CD4-positive, CD25-positive, alpha-beta regulatory T cell (primary cell): ENCODE measurements around the gene AQP4. TPM values are rescaled to one million over a fixed set of nuclear protein-coding genes. Genes with fewer than 3 reads are reported as not detected.
A peak's percentile ranks its signal among the peaks of the same experiment; 100 is the strongest.

ENCODE experiments used
- ATAC-seq, 2 donors: fragments of 150-1000 bp; cut with Tn5 transposase; one replicate each; pipeline ENCODE4 v1.10.0; 2021; ENCODE audit warnings: low read depth in 2 of 2, moderate number of reproducible peaks in 2 of 2, moderate library complexity in 1 of 2
- DNase-seq, 3 donors: peaks; one replicate each; pipeline versions ENCODE4 v3.0.0 to v3.0.0-alpha.2; 2012 to 2022; ENCODE audit warnings: mixed read lengths in 1 of 3
- H3K27ac ChIP-seq: one replicate; pipeline ENCODE4 v1.7.0; 2013; ENCODE audit warnings: mild to moderate bottlenecking, low read length; ENCODE audit not compliant: insufficient read depth, poor library complexity, severe bottlenecking
- H3K27me3 ChIP-seq: one replicate; pipeline ENCODE4 v1.7.0; 2013; ENCODE audit warnings: low read length; ENCODE audit not compliant: control insufficient read depth, insufficient read depth
- H3K36me3 ChIP-seq: one replicate; pipeline ENCODE4 v1.7.0; 2013; ENCODE audit warnings: mild to moderate bottlenecking, low read length, moderate library complexity; ENCODE audit not compliant: control insufficient read depth, insufficient read depth
- H3K4me1 ChIP-seq: 2 replicates; pipeline ENCODE4 v1.7.0; 2013; ENCODE audit warnings: mild to moderate bottlenecking, low read length; ENCODE audit not compliant: insufficient read depth, control insufficient read depth, poor library complexity, severe bottlenecking
- H3K4me3 ChIP-seq: one replicate; pipeline ENCODE4 v1.7.0; 2013; ENCODE audit warnings: low read depth, mild to moderate bottlenecking, low read length, moderate library complexity
- H3K9me3 ChIP-seq, 2 experiments: 1 replicate in 1 of 2; 2 replicates in 1 of 2; pipeline ENCODE4 v1.7.0; 2013; ENCODE audit warnings: low read length in 2 of 2, mild to moderate bottlenecking in 1 of 2, moderate library complexity in 1 of 2; ENCODE audit not compliant: control insufficient read depth in 2 of 2
- H3K27ac Mint-ChIP-seq, 3 donors: one replicate each; pipeline ENCODE4 v1.8.0; 2020 to 2022; ENCODE audit warnings: mild to moderate bottlenecking in 3 of 3, mixed read lengths in 3 of 3, moderate library complexity in 2 of 3
- H3K27me3 Mint-ChIP-seq: one replicate; pipeline ENCODE4 v1.8.0; 2022; ENCODE audit warnings: mild to moderate bottlenecking, mixed read lengths
- H3K36me3 Mint-ChIP-seq: one replicate; pipeline ENCODE4 v1.8.0; 2020; ENCODE audit warnings: mixed read lengths
- H3K4me1 Mint-ChIP-seq, 4 donors: one replicate each; pipeline ENCODE4 v1.8.0; 2020 to 2022; ENCODE audit warnings: mixed read lengths in 4 of 4, mild to moderate bottlenecking in 1 of 4
- H3K4me3 Mint-ChIP-seq, 4 donors: one replicate each; pipeline ENCODE4 v1.8.0; 2020 to 2022; ENCODE audit warnings: mild to moderate bottlenecking in 4 of 4, mixed read lengths in 4 of 4, moderate library complexity in 3 of 4
- H3K9me3 Mint-ChIP-seq, 7 donors: one replicate each; pipeline ENCODE4 v1.8.0; 2020 to 2022; ENCODE audit warnings: mixed read lengths in 7 of 7, mild to moderate bottlenecking in 3 of 7, moderate library complexity in 2 of 7
- polyA plus RNA-seq, 4 donors: library from polyadenylated mRNA; unstranded; fragments of 300-500 nt; fragmentation: Illumina TruSeq; gene quantifications; one replicate each; pipeline ENCODE4 v1.2.3, GENCODE V29; 2021
- total RNA-seq: library from RNA; stranded (reverse); gene quantifications from one replicate; pipeline ENCODE4 v1.2.3, GENCODE V29; 2022

The AQP4 gene
- total and polyA plus RNA-seq, 5 donors from 2014 or later, result not detected

DNA sequence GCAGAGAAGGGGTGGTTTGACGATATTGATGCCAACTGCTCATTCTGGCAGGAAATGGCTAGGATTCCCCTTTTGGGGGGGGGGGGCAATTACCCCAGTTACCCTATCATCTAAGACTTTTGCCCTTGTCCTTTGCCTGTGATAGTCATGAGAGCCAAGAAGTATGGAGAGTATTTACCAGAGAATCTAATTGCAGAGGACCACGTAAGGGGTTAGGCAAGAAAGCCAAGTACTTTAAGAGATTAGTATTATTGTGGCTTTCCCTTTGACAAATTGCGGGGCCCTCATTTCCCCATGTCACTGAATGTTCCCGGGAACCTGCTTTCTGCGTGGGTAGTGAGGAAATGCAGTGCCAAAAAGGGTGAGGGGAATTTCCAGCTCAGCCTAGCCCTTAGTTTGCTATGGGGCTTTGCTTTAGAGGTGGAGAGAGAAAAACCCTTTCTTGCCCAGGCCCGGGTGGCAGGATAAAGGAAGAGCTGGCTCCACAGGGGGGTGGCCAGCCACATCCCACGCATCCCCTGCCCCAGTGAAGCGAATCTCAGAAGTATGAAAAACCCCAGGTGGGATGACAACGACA is 1.5 kb downstream of the AQP4 start:
- Histone ChIP-seq H3K27me3 (no peaks in the 10 kb centered on the region), H3K4me1 (no peaks in the 10 kb centered on the region), H3K36me3 (no peaks in the 10 kb centered on the region), H3K27ac (no peak overlapping the region), H3K9me3 (no peaks in the 10 kb centered on the region), H3K4me3 (no peak overlapping the region)
- Mint-ChIP-seq H3K27ac (no peak overlapping the region), H3K4me1 (no peaks in the 10 kb centered on the region), H3K27me3 (no peaks in the 10 kb centered on the region), H3K4me3 (no peak overlapping the region), H3K36me3 (no peaks in the 10 kb centered on the region), H3K9me3 (peaks cover 0 to 4% (median 2%) of the 10 kb centered on the region in 7 donors)
- ATAC-seq (no peak), DNase-seq (no peak)

DNA sequence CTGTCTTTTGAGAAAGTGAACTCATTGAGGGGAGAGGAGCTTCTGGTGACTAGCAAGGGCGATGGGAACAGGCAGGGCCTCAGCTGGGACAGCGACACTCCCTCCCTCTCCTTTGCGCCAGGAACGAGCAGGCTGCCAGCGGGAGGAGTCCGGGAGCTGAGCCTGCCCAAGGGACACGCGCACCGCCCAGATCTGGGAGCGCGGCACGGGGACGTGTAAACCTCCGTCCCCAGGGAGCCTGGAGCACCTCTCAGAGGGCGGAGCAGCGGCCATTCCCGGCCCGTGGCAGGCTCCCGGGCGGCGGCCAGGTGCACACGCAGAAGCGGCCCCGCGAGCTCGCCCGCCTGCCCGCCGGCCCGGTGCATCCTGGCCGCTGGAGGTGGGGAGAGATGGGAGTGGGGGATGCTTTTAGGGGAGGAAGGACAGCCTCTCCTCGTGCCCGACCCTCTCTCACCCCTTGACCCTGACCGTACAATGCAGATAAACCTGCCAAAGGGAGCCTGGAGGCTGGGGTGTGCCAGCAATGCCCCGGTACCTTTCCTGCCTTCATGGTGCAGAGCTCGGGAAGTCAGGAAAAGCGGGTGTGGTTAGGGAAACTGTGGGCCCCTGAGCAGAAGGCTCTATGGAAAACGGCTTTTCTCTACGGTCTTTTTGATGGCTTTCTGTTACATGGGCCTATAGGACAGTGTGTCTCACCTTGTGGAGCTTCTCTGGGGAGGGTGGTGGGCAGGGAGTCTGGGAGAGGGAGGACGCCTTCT is 2.2 kb downstream of the AQP4 start:
- Histone ChIP-seq H3K9me3 (no peaks in the 10 kb centered on the region), H3K27ac (no peak overlapping the region), H3K27me3 (no peaks in the 10 kb centered on the region), H3K4me3 (no peak overlapping the region), H3K36me3 (no peaks in the 10 kb centered on the region), H3K4me1 (no peaks in the 10 kb centered on the region)
- no peak for ATAC-seq
- Mint-ChIP-seq H3K27me3 (no peaks in the 10 kb centered on the region), H3K36me3 (no peaks in the 10 kb centered on the region), H3K9me3 (peaks cover 0 to 4% (median 2%) of the 10 kb centered on the region in 7 donors), H3K27ac (no peak overlapping the region), H3K4me3 (no peak overlapping the region), H3K4me1 (no peaks in the 10 kb centered on the region)
- DNase-seq, result no peak

DNA sequence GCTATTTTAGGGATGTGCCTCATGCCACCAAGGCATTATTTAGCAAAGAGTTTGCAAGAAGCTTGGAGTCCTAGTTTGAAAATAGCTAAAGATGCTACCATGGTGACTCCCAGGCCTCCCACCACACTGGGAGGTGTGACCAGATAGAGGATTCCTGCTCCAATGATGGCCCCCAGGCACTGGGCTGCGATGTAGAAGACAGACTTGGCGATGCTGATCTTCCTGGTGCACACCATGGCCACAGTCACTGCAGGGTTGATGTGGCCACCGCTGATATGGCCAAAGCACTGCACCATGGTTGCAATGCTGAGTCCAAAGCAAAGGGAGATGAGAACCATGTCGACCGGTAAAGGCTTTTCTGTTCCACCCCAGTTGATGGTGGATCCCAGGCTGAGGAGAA is 3.4 kb downstream of the AQP4 start:
- Histone ChIP-seq H3K27me3 (no peaks in the 10 kb centered on the region), H3K27ac (no peak overlapping the region), H3K4me3 (no peak overlapping the region), H3K9me3 (no peaks in the 10 kb centered on the region), H3K36me3 (no peaks in the 10 kb centered on the region), H3K4me1 (no peaks in the 10 kb centered on the region)
- Mint-ChIP-seq H3K4me3 (no peak overlapping the region), H3K27ac (no peak overlapping the region), H3K27me3 (no peaks in the 10 kb centered on the region), H3K9me3 (peaks cover 0 to 4% (median 2%) of the 10 kb centered on the region in 7 donors), H3K36me3 (no peaks in the 10 kb centered on the region), H3K4me1 (no peaks in the 10 kb centered on the region)
- ATAC-seq (no peak), DNase-seq (no peak)

DNA sequence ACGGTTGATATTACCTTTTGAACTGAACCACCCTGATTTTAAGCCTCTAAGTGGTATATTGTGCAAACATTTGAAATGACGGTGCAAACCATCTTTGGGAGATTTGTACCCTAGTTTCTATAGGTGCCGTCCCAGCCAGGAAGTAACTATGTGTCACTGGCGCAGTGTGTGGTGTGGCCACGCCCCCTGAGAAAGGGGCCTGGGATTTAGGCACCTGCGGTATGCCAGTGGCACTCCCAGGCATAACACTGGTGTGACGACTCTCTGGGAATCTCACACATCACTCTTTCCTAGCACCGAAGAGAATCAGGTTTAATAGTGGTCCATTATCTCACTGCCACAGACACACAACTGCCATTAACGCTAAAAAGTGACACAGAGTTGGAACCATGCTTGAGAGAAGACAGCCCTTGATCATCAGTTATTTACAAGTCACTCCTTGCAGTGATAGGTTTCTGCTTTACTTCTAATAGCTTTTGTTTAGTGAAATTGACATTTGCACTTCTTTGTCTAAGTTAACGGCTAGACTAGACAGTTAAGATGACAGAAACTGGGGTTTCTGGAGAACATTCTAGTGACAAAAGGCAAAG is 11.1 kb downstream of the AQP4 start:
- Histone ChIP-seq H3K4me1 (no peaks in the 10 kb centered on the region), H3K9me3 (no peaks in the 10 kb centered on the region), H3K27me3 (no peaks in the 10 kb centered on the region), H3K27ac (no peak overlapping the region), H3K36me3 (no peaks in the 10 kb centered on the region), H3K4me3 (no peak overlapping the region)
- no peak for DNase-seq
- H3K9me3 Mint-ChIP-seq, result peaks cover 3 to 8% (median 3%) of the 10 kb centered on the region in 7 donors
- no peaks in the 10 kb centered on the region for H3K36me3 Mint-ChIP-seq
- H3K4me3 Mint-ChIP-seq, result no peak overlapping the region
- no peak overlapping the region for H3K27ac Mint-ChIP-seq
- H3K27me3 Mint-ChIP-seq, result no peaks in the 10 kb centered on the region
- no peak for ATAC-seq
- no peaks in the 10 kb centered on the region for H3K4me1 Mint-ChIP-seq

DNA sequence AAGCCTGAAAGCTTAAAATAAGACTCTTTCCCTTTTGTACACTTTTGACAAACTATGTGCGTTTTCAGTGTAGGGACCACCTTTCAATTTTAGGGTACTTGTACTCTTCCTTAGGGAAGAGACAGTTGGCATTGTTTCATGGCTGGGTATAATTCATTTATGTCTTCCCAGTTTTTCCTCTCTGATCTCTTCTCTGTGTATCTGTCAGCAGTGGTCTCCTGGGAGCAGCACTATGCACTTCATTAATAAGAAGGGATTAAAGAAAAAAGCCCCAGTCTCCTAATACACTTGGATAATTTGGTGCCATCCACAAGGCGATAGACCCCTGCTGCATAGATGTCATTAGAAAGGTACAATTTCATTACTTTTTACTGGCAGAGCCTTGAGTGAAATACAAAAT is 12.1 kb downstream of the AQP4 start:
- Mint-ChIP-seq H3K36me3 (no peaks in the 10 kb centered on the region), H3K27ac (no peak overlapping the region), H3K4me1 (no peaks in the 10 kb centered on the region), H3K4me3 (no peak overlapping the region), H3K27me3 (no peaks in the 10 kb centered on the region), H3K9me3 (peaks cover 3 to 10% (median 3%) of the 10 kb centered on the region in 7 donors)
- H3K27me3 ChIP-seq, result no peaks in the 10 kb centered on the region
- DNase-seq, result no peak
- H3K9me3 ChIP-seq, result no peaks in the 10 kb centered on the region
- no peak overlapping the region for H3K4me3 ChIP-seq
- no peak overlapping the region for H3K27ac ChIP-seq
- no peaks in the 10 kb centered on the region for H3K36me3 ChIP-seq
- ATAC-seq, result no peak
- H3K4me1 ChIP-seq, result no peaks in the 10 kb centered on the region

DNA sequence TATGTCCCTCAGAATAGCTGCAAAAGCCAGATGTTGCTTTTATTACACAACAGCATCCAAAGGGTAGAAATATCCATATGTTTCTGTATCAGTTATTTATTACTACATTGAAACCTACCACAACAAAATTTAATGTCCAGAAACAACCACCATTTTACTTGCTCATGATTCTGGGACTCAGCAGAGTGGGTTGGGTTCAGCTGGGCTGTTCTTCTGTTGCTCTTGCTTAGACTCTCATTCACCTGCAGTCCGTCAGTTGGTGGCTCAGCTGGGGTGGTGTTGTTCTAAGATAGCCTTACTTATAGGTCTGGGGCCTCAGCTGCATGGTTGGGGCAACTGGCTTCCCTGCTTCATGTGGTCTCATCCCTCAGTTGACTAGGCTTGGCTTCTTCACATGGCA is 21.7 kb downstream of the AQP4 start:
- Histone ChIP-seq H3K27me3 (no peaks in the 10 kb centered on the region), H3K4me3 (no peak overlapping the region), H3K4me1 (no peaks in the 10 kb centered on the region), H3K27ac (no peak overlapping the region), H3K9me3 (peaks cover 0 to 2% of the 10 kb centered on the region in 2 experiments), H3K36me3 (no peaks in the 10 kb centered on the region)
- Mint-ChIP-seq H3K9me3 (peaks cover 0 to 7% (median 3%) of the 10 kb centered on the region in 7 donors), H3K4me3 (no peak overlapping the region), H3K27ac (no peak overlapping the region), H3K27me3 (no peaks in the 10 kb centered on the region), H3K4me1 (no peaks in the 10 kb centered on the region), H3K36me3 (no peaks in the 10 kb centered on the region)
- DNase-seq (no peak), ATAC-seq (no peak)

DNA sequence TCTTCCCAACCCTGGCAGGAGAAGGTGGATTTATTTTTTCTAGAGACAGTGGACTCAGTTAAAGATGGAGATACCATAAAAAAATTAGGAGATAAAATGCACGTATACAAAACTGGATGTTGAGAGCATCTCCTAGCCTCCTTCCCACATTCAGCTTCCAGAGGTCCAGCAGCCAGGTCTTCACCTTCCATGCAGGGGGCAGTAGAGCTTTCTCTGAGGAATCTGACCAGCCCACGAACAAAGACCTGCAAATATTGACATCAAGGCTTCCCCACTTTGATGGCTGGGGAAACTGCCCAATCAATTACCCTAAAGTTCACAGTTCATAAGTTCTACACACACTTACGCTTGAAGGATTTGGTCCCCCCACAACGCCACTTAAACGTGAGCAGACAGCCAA is 24.5 kb downstream of the AQP4 start:
- Histone ChIP-seq H3K9me3 (peaks cover 0 to 2% of the 10 kb centered on the region in 2 experiments), H3K4me1 (no peaks in the 10 kb centered on the region), H3K27ac (no peak overlapping the region), H3K36me3 (no peaks in the 10 kb centered on the region), H3K4me3 (no peak overlapping the region), H3K27me3 (no peaks in the 10 kb centered on the region)
- no peak for ATAC-seq
- Mint-ChIP-seq H3K36me3 (no peaks in the 10 kb centered on the region), H3K27me3 (no peaks in the 10 kb centered on the region), H3K4me1 (no peaks in the 10 kb centered on the region), H3K27ac (peak overlapping the region in 1 of 3 donors; percentile 43), H3K9me3 (peaks cover 0 to 14% (median 3%) of the 10 kb centered on the region in 7 donors), H3K4me3 (no peak overlapping the region)
- DNase-seq, result no peak
